ENCODE results near the gene MLN.

DNA sequence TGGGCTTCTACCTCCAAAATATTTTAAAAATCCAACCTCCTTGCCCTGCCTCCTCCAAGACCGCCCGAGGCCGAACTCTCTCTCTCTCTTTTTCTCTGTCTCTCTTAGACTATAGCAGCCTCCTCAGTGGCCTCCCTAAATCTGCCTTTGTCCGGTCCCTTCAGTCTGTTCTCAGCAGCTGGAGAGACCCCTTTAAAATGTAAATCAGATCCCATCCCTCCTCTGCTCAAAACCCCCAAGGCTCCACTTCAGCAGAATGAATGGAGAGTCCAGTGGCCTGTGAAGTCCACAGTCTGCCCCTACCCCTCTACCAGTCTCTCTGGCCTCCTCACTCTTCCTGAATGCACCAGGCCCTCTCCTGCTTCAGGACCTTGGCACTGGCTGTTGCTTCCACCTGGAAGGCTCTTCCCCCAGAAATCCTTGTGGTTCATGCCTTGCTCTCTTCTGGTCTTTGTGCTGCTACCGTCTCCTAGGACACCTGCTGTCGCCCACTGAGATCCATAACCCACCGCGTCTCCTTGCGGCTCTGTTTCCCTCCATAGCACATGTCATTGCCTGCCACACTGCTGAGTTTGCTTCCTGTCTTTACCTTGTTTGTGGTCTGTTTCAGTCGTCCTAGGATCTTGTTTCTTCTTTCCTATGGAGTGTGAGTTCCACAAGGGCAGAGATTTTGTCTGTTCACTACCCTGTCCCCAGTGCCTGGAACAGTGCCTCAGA lies 6.0 kb downstream of the MLN start:
- TF ChIP-seq POLR2A (IDR thresholded peaks at IDR 0.05), result no peak
- TF ChIP-seq, protein P1, sequence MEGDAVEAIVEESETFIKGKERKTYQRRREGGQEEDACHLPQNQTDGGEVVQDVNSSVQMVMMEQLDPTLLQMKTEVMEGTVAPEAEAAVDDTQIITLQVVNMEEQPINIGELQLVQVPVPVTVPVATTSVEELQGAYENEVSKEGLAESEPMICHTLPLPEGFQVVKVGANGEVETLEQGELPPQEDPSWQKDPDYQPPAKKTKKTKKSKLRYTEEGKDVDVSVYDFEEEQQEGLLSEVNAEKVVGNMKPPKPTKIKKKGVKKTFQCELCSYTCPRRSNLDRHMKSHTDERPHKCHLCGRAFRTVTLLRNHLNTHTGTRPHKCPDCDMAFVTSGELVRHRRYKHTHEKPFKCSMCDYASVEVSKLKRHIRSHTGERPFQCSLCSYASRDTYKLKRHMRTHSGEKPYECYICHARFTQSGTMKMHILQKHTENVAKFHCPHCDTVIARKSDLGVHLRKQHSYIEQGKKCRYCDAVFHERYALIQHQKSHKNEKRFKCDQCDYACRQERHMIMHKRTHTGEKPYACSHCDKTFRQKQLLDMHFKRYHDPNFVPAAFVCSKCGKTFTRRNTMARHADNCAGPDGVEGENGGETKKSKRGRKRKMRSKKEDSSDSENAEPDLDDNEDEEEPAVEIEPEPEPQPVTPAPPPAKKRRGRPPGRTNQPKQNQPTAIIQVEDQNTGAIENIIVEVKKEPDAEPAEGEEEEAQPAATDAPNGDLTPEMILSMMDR (IDR thresholded peaks at IDR 0.05), result no peak

All from uterus (tissue), 2 donors.